Activated B cell treated with CpG ODN at 0.5 μM for 24 hours (primary cell): Measurements from ENCODE around the gene SORCS1. TPM values are rescaled to one million over a fixed set of nuclear protein-coding genes. Genes with fewer than 3 reads are reported as not detected.
"Not testable (repeated sequence)": the region's sequence is repeated elsewhere in the genome, so short reads cannot be mapped to it uniquely, and the experiment has no call there.

Experiments used
- ATAC-seq: fragments of 200-7000 bp; cut with Tn5 transposase; one replicate; pipeline ENCODE4 v1.10.0; 2021; ENCODE audit warnings: low read depth, mild to moderate bottlenecking, moderate library complexity
- CTCF ChIA-PET: fragments of 350-600 bp; sonication (Branson Sonifier 250); formaldehyde crosslinking; loops from one replicate; lab custom pipeline; 2021; ENCODE audit warnings: antibody characterized with exemption; lab: Charles Lee
- POLR2A ChIA-PET: fragments of 350-600 bp; sonication (Branson Sonifier 250); formaldehyde crosslinking; loops from one replicate; lab custom pipeline; 2021; ENCODE audit warnings: antibody characterized with exemption; lab: Charles Lee
- DNase-seq: peaks from one replicate; pipeline ENCODE4 v3.0.0; 2022
- H3K27ac Mint-ChIP-seq: one replicate; pipeline ENCODE4 v1.8.0; 2020; ENCODE audit warnings: mixed read lengths
- H3K27me3 Mint-ChIP-seq: one replicate; pipeline ENCODE4 v1.8.0; 2021; ENCODE audit warnings: mixed read lengths
- H3K36me3 Mint-ChIP-seq: one replicate; pipeline ENCODE4 v1.8.0; 2021; ENCODE audit warnings: low read depth, mixed read lengths
- H3K4me1 Mint-ChIP-seq: one replicate; pipeline ENCODE4 v1.8.0; 2021; ENCODE audit warnings: mixed read lengths
- H3K4me3 Mint-ChIP-seq: one replicate; pipeline ENCODE4 v1.8.0; 2020; ENCODE audit warnings: mild to moderate bottlenecking, mixed read lengths
- H3K9me3 Mint-ChIP-seq: one replicate; pipeline ENCODE4 v1.8.0; 2020; ENCODE audit warnings: mixed read lengths
- intact Hi-C: fragments of 100-400 bp; cut with micrococcal nuclease; formaldehyde crosslinking; loops from one replicate; pipeline ENCODE4 v1.15.1; 2024
- total RNA-seq: library from RNA; stranded (reverse); gene quantifications from 2 replicates; pipeline ENCODE4 v1.2.3, GENCODE V29; 2022
- TF ChIP-seq, protein P1 (sequence below): fragments of 200-600 bp; IDR thresholded peaks from one replicate; pipeline ENCODE4 v1.8.0; 2022; ENCODE audit warnings: antibody characterized with exemption, mild to moderate bottlenecking

The SORCS1 gene
- total RNA-seq, 1 donor from 2014 or later = not detected

DNA sequence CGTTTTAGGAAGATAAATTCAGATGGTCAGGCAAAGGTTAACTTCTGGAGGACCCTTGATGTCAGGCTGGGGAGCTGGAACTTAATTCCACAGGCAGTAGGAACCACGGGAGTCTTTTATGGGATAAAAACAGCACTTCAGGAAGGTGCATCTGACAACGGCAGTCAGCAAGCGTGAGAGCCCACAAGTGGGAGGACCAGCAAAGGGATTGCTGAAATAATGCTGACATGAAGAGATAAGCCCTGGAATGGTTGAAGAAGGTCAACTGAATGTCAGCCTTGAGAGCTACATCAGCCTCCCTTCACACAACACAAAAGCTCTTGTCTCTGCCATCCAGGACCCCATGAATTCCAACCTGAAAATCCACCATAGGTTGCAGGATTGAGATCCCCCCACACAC lies 138.8 kb downstream of the SORCS1 start:
- H3K9me3 Mint-ChIP-seq = no peaks in the 10 kb centered on the region
- DNase-seq = no peak
- H3K27ac Mint-ChIP-seq = no peak overlapping the region
- peaks cover 2% of the 10 kb centered on the region for H3K27me3 Mint-ChIP-seq
- POLR2A ChIA-PET = no interaction called here
- H3K4me1 Mint-ChIP-seq = no peaks in the 10 kb centered on the region
- ATAC-seq = no peak
- TF ChIP-seq, protein P1, sequence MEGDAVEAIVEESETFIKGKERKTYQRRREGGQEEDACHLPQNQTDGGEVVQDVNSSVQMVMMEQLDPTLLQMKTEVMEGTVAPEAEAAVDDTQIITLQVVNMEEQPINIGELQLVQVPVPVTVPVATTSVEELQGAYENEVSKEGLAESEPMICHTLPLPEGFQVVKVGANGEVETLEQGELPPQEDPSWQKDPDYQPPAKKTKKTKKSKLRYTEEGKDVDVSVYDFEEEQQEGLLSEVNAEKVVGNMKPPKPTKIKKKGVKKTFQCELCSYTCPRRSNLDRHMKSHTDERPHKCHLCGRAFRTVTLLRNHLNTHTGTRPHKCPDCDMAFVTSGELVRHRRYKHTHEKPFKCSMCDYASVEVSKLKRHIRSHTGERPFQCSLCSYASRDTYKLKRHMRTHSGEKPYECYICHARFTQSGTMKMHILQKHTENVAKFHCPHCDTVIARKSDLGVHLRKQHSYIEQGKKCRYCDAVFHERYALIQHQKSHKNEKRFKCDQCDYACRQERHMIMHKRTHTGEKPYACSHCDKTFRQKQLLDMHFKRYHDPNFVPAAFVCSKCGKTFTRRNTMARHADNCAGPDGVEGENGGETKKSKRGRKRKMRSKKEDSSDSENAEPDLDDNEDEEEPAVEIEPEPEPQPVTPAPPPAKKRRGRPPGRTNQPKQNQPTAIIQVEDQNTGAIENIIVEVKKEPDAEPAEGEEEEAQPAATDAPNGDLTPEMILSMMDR = no peak
- no peaks in the 10 kb centered on the region for H3K36me3 Mint-ChIP-seq
- CTCF ChIA-PET = no interaction called here
- no peak overlapping the region for H3K4me3 Mint-ChIP-seq
- intact Hi-C loops = no loop called here

- intact Hi-C loops, POLR2A ChIA-PET, ATAC-seq, H3K4me1 Mint-ChIP-seq, DNase-seq, H3K27me3 Mint-ChIP-seq, CTCF ChIA-PET, H3K27ac Mint-ChIP-seq, H3K4me3 Mint-ChIP-seq, H3K36me3 Mint-ChIP-seq, H3K9me3 Mint-ChIP-seq: not testable (repeated sequence)
Measured at GRCh38 chr10:107024033-107024432, 140.5 kb downstream of the SORCS1 start.

- no peak overlapping the region for H3K4me3 Mint-ChIP-seq
- no peak overlapping the region for H3K27ac Mint-ChIP-seq
- no peaks in the 10 kb centered on the region for H3K36me3 Mint-ChIP-seq
- POLR2A ChIA-PET = no interaction called here
- H3K27me3 Mint-ChIP-seq = peaks cover 2% of the 10 kb centered on the region
- ATAC-seq = no peak
- CTCF ChIA-PET = no interaction called here
- no peak for DNase-seq
- TF ChIP-seq, protein P1 = no peak
- intact Hi-C loops = no loop called here
- H3K4me1 Mint-ChIP-seq = no peaks in the 10 kb centered on the region
- peaks cover 3% of the 10 kb centered on the region for H3K9me3 Mint-ChIP-seq
Measured at GRCh38 chr10:107022600-107023354, 141.7 kb downstream of the SORCS1 start.

DNA sequence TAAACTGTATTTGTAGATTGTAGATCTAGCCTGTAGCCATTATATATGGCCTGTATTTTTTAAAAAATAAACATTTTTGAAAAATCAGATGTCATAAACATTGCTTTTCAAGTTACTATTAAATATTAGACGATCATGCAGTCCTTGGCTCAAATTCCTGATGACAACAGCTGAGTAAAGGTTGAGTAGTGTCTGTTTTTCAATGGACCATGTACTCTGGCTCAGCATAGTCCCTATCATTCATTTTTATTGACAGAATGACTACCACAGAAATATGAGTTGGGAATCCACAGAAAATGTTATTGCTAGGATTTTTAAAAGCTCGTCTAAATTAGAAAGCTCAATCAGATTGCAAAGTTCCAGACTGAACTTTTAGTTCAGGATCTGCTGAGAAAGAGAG lies 145.4 kb downstream of the SORCS1 start:
- intact Hi-C loops = no loop called here
- Mint-ChIP-seq H3K4me1 (no peaks in the 10 kb centered on the region), H3K36me3 (no peaks in the 10 kb centered on the region), H3K4me3 (no peak overlapping the region), H3K9me3 (peaks cover 7% of the 10 kb centered on the region), H3K27me3 (peaks cover 1% of the 10 kb centered on the region), H3K27ac (no peak overlapping the region)
- DNase-seq = no peak
- TF ChIP-seq, protein P1 = no peak
- ChIA-PET CTCF (interaction anchor here (0.6 kb wide), 1 partner anchor 86 kb away, joined by 3 read pairs; no protein-coding TSS in a partner anchor), POLR2A (no interaction called here)
- ATAC-seq = no peak

DNA sequence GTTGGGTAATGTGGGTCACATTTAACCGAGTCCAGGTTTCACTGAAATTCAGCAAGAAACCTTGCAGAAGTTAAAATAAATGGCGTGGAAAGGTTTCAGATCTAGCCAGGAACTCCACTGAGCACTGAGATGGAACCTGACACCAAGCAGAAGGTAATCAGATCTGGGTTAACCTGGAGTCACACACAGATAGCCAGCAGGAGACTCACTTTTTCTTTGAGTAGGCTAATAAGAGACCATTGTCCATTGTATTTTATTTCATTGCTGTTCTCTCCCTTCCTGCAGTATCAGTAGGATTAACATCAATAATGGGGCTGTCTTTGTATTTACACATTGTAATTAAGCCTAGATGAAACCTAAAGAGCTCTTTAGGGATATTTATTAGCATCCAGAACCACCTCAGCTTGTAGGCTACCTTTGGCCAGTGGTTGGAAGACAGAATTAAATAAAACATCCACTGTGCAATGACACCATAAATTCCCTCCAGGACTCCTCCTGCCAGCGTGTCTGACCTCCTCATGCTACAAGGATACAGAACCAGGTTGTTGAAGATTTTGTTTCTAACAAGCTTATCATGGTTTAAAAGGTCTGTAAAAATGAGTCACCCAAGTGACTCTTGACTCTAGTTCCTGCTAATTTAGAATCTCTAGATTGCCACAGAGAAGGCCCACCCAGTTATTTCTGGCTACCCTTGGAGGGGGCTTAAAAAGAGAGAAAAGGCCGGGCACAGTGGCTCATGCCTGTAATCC lies 151.1 kb downstream of the SORCS1 start:
- POLR2A ChIA-PET = no interaction called here
- CTCF ChIA-PET = no interaction called here

More for the DNA sequence above, 151.1 kb downstream of the SORCS1 start:
- TF ChIP-seq, protein P1 = no peak
- H3K4me1 Mint-ChIP-seq = no peaks in the 10 kb centered on the region
- peaks cover 7% of the 10 kb centered on the region for H3K9me3 Mint-ChIP-seq
- ATAC-seq (no peak), DNase-seq (no peak)
- intact Hi-C loops = no loop called here
- no peak overlapping the region for H3K27ac Mint-ChIP-seq
- no peaks in the 10 kb centered on the region for H3K36me3 Mint-ChIP-seq
- no peaks in the 10 kb centered on the region for H3K27me3 Mint-ChIP-seq
- no peak overlapping the region for H3K4me3 Mint-ChIP-seq
